Heart left ventricle (tissue), 13 donors: ENCODE results near the gene ATXN1.

Source experiments
- POLR2A ChIP-seq, 2 donors: fragments of 450-650 bp; IDR thresholded peaks; one replicate each; pipeline ENCODE4 v1.6.1; 2017; ENCODE audit warnings: antibody characterized with exemption in 2 of 2, mild to moderate bottlenecking in 2 of 2, moderate library complexity in 2 of 2
- TF ChIP-seq, protein P1 (sequence below), 12 donors: fragments of 200-600 bp; sonication (generic) in 4 of 12; IDR thresholded peaks; one replicate each; pipeline versions ENCODE4 v1.5.0 to v1.8.0; 2018 to 2022; ENCODE audit warnings: antibody characterized with exemption in 12 of 12, mild to moderate bottlenecking in 5 of 12
- donor health status: ischemic (EF 13 %, LVEDD 7.1; RV severe dilation, severe dysfunction).
- donor health status: DM: no; HTN: yes; CAD: no.
- donor health status: DM: no; HTN: no; CAD: no.
- donor health status: ischemic (EF 25% LVEDD 6.9; RV normal size, moderate dysfunction).
- donor health status: ischemic (EF 25% LVEDD 5.7; RV mildly dilated, moderate dysfunction).
- donor health status: ischemic (EF 35%, LVEDD 5.7; RV mildly dilated, moderate dysfunction).
- donor health status: nonischemic (EF 11% LVEDD 7.7; RV severe dilation, severe dysfunction).
- donor health status: DM: yes; HTN: yes; CAD: no.
- donor health status: PGD.
- donor health status: ischemic (EF 29% LVEDD 5.4; RV normal size, mild dysfunction).
- donor health status: nonischemic (EF 23%, LVEDD 6.1; RV moderate dilation, normal function).

- TF ChIP-seq, protein P1, sequence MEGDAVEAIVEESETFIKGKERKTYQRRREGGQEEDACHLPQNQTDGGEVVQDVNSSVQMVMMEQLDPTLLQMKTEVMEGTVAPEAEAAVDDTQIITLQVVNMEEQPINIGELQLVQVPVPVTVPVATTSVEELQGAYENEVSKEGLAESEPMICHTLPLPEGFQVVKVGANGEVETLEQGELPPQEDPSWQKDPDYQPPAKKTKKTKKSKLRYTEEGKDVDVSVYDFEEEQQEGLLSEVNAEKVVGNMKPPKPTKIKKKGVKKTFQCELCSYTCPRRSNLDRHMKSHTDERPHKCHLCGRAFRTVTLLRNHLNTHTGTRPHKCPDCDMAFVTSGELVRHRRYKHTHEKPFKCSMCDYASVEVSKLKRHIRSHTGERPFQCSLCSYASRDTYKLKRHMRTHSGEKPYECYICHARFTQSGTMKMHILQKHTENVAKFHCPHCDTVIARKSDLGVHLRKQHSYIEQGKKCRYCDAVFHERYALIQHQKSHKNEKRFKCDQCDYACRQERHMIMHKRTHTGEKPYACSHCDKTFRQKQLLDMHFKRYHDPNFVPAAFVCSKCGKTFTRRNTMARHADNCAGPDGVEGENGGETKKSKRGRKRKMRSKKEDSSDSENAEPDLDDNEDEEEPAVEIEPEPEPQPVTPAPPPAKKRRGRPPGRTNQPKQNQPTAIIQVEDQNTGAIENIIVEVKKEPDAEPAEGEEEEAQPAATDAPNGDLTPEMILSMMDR (IDR thresholded peaks at IDR 0.05), result no peak
- no peak for TF ChIP-seq POLR2A (IDR thresholded peaks at IDR 0.05)
These were observed 165.6 kb downstream of the ATXN1 start for GRCh38 chr6:16595514-16596120.
